Measurements from ENCODE around the gene GDF11. TPM values are rescaled to one million over a fixed set of nuclear protein-coding genes. Genes with fewer than 3 reads are reported as not detected.
A peak's percentile ranks its signal among the peaks of the same experiment; 100 is the strongest.

Gene GDF11
- total RNA-seq, 1 experiment from 2014 or later, result 6.7 TPM

DNA sequence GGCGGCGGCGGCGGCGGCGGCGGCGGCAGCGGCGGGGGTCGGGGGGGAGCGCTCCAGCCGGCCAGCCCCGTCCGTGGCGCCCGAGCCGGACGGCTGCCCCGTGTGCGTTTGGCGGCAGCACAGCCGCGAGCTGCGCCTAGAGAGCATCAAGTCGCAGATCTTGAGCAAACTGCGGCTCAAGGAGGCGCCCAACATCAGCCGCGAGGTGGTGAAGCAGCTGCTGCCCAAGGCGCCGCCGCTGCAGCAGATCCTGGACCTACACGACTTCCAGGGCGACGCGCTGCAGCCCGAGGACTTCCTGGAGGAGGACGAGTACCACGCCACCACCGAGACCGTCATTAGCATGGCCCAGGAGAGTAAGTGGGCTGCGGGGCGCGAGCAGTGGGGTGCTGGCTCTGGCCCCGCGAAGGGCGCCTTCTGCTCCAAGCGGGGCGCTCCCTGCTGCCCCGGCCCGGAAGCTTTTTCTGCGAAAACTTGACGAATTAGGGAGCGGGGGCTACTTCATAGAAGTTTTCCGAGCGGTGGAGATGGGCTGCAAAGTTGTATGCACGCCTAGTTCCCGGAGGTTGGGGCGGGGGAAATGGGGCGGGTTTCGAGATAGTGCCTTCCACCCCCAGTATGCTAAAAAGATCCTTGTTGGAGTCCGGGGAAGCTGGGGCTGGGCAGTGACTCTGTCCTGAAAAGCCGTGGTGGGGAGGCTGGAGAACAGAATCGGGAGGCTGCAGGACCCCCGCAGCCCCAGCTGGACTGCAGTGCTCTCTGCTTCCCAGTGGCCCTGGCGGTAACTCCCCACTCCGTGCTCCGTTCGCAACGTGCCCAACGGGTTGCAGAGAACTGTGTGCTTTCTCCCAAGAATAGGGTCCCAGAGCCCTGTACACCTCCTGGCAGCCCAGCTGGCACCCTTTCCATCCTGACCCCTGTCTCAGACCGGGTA is 751 bp downstream of the GDF11 start:
- TF ChIP-seq, protein P1, sequence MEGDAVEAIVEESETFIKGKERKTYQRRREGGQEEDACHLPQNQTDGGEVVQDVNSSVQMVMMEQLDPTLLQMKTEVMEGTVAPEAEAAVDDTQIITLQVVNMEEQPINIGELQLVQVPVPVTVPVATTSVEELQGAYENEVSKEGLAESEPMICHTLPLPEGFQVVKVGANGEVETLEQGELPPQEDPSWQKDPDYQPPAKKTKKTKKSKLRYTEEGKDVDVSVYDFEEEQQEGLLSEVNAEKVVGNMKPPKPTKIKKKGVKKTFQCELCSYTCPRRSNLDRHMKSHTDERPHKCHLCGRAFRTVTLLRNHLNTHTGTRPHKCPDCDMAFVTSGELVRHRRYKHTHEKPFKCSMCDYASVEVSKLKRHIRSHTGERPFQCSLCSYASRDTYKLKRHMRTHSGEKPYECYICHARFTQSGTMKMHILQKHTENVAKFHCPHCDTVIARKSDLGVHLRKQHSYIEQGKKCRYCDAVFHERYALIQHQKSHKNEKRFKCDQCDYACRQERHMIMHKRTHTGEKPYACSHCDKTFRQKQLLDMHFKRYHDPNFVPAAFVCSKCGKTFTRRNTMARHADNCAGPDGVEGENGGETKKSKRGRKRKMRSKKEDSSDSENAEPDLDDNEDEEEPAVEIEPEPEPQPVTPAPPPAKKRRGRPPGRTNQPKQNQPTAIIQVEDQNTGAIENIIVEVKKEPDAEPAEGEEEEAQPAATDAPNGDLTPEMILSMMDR (IDR thresholded peaks at IDR 0.05; ENCODE audit: unreplicated experiment), result peak; percentile 14
- Mint-ChIP-seq H3K36me3 (ENCODE audit: insufficient read depth, unreplicated experiment) (peaks cover 33% of the 10 kb centered on the region), H3K27me3 (ENCODE audit: unreplicated experiment) (peaks cover 35% of the 10 kb centered on the region), H3K4me1 (ENCODE audit: low read depth, unreplicated experiment) (peaks cover 24% of the 10 kb centered on the region), H3K27ac (ENCODE audit: unreplicated experiment) (no peak overlapping the region), H3K4me3 (ENCODE audit: low read depth, unreplicated experiment) (peak overlapping the region; percentile 73), H3K9me3 (ENCODE audit: low read depth, unreplicated experiment) (no peaks in the 10 kb centered on the region)
- intact Hi-C loops (cut with micrococcal nuclease; ENCODE audit: unreplicated experiment), result no loop called here
- no TSS peak for BruUV-seq (replicated peaks)
- CTCF ChIA-PET, result interaction anchor here (0.6 to 1.3 kb wide), 3 partner anchors 9 to 572 kb away, joined by 3 to 4 read pairs (median 3); partner anchors contain the start of gene CNPY2
- DNase-seq, result peak; percentile 57

GRCh38 chr12:55744340-55745030 is 1.6 kb downstream of the GDF11 start:
- Mint-ChIP-seq H3K9me3 (ENCODE audit: low read depth, unreplicated experiment) (no peaks in the 10 kb centered on the region), H3K27ac (ENCODE audit: unreplicated experiment) (no peak overlapping the region), H3K4me1 (ENCODE audit: low read depth, unreplicated experiment) (peaks cover 24% of the 10 kb centered on the region), H3K36me3 (ENCODE audit: insufficient read depth, unreplicated experiment) (peaks cover 33% of the 10 kb centered on the region), H3K27me3 (ENCODE audit: unreplicated experiment) (peaks cover 35% of the 10 kb centered on the region), H3K4me3 (ENCODE audit: low read depth, unreplicated experiment) (peak overlapping the region; percentile 73)
- intact Hi-C loops (cut with micrococcal nuclease; ENCODE audit: unreplicated experiment), result no loop called here
- TF ChIP-seq, protein P1 (IDR thresholded peaks at IDR 0.05; ENCODE audit: unreplicated experiment), result no peak
- no TSS peak for BruUV-seq (replicated peaks)
- CTCF ChIA-PET, result interaction anchor here (1.0 to 1.3 kb wide), 2 partner anchors 9 to 196 kb away, joined by 3 to 4 read pairs; no protein-coding TSS in a partner anchor
- no peak for DNase-seq

- DNase-seq, result no peak
- Mint-ChIP-seq H3K27ac (ENCODE audit: unreplicated experiment) (peak overlapping the region; percentile 13), H3K4me1 (ENCODE audit: low read depth, unreplicated experiment) (peaks cover 24% of the 10 kb centered on the region), H3K9me3 (ENCODE audit: low read depth, unreplicated experiment) (no peaks in the 10 kb centered on the region), H3K36me3 (ENCODE audit: insufficient read depth, unreplicated experiment) (peaks cover 33% of the 10 kb centered on the region), H3K27me3 (ENCODE audit: unreplicated experiment) (peaks cover 35% of the 10 kb centered on the region), H3K4me3 (ENCODE audit: low read depth, unreplicated experiment) (no peak overlapping the region)
- CTCF ChIA-PET, result interaction anchor here (0.5 kb wide), 1 partner anchor 699 kb away, joined by 3 read pairs; no protein-coding TSS in a partner anchor
- no TSS peak for BruUV-seq (replicated peaks)
- TF ChIP-seq, protein P1 (IDR thresholded peaks at IDR 0.05; ENCODE audit: unreplicated experiment), result no peak
- intact Hi-C loops (cut with micrococcal nuclease; ENCODE audit: unreplicated experiment), result no loop called here
These were observed 2.6 kb downstream of the GDF11 start for GRCh38 chr12:55745361-55746173.
